HG03066 (cell line): Measurements from ENCODE around the gene LSM7.

Source experiments
- ATAC-seq: cut with Tn5 transposase; IDR thresholded peaks from one replicate; pipeline ENCODE4 v1.9.1; 2021; ENCODE audit warnings: low read depth; ENCODE audit not compliant: unreplicated experiment

LSM7 gene

GRCh38 chr19:2338751-2339643 is 10.6 kb upstream of the LSM7 start:
- no peak for ATAC-seq

DNA sequence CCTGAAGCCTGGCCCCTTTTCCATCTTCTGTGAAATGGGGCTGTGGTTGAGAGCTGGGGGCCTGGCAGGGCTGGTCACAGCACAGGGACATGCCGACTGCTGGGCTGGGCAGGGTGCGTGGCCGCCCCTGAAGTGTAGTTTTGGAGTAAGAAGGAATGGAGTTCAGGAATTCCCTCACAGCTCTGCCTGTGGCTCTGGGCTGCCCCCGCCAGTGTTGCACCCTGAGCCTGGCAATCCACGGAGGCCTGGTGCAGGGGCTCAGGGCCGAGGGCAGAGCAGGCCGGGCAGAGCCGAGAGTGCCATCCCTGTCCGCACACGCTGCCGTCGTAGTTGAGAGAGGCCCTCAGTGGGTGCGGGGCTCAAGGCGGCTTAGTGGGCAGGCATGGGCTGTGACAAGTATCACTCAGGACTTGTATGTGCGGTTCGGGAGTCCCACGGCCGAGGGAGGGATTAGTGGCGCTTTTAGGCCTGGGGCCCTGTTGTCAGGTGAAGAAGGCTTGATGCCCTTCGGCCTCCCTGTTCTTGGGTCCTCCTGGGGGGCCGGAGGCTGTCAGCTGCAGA is 9.7 kb upstream of the LSM7 start:
- no peak for ATAC-seq

- no peak for ATAC-seq
Observed at GRCh38 chr19:2337329-2337707, 8.9 kb upstream of the LSM7 start.

DNA sequence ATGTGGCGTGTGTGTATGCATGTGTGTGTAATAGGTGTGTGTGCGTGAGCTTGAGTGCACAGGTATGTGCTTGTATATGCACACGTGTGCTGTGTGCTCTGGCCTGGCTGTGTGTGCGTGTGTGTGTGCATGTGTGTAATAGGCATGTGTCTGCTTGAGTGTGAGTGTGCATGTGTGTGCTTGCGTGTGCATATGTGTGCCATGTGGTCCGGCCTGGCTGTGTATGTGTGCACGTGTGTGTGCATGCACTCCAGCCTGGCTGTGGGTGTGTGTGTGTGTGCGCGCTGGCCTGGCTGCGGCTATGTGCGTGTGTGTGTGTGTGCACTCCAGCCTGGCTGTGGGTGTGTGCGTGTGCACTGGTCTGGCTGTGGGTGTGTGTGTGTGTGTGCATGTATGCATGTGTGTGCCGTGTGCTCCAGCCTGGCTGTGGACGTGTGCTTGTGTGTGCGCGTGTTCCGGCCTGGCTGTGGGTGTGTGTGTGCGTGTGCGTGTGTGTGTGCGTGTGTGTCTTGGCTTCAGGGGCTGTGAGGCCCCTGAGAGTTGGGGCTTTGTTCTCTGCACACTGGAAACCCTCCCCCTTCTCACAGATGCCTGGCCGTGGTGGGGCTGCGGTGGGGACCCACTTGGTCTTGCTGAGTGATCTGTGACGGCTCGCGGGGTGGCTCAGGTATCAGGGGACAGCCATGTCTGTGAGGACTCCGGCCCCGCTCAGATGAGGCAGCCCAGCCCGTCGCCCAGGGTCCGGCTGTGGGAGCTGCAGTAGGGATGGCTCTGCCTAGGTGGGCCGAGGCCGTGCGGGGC is 8.3 kb upstream of the LSM7 start:
- ATAC-seq = no peak

GRCh38 chr19:2335848-2336247 is 7.5 kb upstream of the LSM7 start:
- no peak for ATAC-seq

DNA sequence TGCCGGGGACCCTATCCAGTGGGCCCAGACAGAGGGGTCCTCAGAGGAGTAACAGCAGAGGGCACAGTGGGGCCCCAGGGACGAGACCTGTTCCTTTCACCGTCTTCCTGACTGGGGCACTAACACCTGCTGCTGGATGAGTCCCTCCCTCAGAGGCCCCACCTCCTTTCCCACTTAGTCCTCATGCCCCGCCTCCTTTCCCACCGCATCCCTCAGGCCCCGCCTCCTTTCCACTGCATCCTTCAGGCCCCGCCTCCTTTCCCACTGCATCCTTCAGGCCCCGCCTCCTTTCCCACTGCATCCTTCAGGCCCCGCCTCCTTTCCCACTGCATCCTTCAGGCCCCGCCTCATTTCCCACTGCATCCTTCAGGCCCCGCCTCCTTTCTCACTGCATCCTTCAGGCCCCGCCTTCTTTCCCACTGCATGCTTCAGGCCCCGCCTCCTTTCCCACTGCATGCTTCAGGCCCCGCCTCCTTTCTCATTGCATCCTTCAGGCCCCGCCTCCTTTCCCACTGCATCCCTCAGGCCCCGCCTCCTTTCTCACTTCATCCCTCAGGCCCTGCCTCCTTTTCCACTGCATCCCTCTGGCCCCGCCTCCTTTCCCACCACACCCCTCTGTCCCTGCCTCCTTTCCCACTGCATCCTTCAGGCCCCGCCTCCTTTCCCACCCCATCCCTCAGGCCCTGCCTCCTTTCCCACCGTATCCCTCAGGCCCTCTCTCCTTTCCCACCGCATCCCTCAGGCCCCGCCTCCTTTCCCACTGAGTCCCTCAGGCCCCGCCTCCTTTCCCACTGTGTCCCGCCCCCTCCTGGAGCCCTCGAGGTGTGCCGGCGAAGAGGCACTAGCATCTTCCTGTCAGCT is 6.8 kb upstream of the LSM7 start:
- ATAC-seq = no peak

DNA sequence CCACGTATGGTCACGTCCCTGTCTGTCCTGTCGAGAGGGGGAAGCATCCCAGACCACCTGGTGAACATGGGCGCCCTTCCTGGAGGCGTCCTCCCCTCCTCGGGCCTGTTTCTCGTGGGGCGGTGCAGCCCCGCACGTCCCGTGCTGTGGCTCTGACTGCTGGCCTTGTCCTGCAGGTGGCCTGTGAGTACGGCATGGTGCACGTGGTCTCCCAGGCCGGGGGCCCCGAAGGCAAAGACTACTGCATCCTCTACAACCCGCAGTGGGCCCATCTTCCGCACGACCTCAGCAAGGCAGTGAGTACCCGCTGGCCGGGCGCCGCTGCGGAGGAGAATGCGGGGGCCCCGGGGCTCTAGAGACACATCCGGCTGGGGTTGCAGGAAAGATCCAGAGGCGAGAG is 6.0 kb upstream of the LSM7 start:
- ATAC-seq = no peak

GRCh38 chr19:2333807-2334211 is 5.4 kb upstream of the LSM7 start:
- no peak for ATAC-seq

GRCh38 chr19:2333027-2333806 is 4.8 kb upstream of the LSM7 start:
- no peak for ATAC-seq

DNA sequence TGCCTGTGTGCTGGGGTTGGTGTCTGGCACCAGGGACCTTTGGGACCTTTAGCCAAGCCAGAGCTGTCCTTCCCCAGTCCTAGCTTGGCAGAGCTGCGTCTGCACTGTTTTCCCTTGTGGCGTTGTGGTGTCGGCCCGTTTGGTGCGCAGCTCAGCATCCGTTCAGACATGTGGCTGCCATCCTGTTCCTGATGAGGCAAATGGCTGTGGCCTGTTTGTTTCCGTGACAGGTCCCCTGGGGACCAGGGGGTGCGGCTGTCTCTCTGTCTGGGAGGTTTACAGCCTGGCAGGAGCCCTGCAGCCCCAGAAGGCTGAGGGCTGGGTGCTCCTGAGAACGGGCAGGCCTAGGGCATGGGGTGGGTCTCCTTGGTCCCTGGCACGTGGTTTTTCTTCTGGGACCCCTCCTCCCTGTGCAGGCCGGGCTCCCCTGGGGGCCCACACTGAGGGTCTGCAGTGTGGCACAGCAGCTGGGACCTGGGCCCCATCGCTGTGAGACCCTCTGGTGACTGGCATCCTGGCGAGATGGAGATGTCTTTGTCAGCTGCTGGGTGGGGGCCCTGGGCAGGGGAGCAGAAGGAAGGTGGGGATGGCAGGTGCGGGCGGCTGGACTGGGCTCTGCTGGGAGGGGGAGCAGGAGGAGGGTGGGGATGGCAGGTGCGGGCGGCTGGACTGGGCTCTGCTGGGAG is 4.1 kb upstream of the LSM7 start:
- peak; percentile 49 for ATAC-seq

DNA sequence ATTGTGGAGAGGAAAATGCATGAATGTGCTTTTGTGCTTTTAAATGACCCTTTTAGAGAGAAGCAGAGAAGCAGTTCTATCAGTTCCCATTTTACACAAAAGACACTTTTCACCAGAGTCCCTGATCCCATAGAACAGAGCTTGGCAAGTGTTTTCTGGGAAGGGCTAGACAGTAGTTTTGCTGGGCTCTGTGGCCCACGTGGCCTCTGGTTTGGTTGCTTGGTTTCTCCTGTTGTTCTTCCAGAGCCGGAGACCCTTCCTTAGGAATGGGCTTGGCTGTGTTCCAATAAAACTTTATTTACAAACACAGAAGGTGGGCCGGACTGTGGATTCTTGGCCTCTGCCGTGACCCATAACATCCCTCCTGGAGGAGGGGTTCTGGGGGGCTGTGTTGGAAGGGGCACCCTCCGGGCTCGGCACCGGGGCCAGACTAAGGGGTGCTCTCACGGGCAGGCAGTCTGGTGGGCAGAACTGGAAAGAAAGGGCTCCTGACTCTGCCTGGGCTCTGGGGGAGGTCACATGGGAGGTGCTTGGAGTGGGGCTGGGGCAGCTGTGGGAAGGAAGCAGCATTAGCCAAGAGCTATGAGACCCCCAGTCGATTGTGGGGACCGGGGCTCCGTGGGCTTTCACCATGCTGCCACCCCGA is 3.3 kb upstream of the LSM7 start:
- ATAC-seq = no peak

DNA sequence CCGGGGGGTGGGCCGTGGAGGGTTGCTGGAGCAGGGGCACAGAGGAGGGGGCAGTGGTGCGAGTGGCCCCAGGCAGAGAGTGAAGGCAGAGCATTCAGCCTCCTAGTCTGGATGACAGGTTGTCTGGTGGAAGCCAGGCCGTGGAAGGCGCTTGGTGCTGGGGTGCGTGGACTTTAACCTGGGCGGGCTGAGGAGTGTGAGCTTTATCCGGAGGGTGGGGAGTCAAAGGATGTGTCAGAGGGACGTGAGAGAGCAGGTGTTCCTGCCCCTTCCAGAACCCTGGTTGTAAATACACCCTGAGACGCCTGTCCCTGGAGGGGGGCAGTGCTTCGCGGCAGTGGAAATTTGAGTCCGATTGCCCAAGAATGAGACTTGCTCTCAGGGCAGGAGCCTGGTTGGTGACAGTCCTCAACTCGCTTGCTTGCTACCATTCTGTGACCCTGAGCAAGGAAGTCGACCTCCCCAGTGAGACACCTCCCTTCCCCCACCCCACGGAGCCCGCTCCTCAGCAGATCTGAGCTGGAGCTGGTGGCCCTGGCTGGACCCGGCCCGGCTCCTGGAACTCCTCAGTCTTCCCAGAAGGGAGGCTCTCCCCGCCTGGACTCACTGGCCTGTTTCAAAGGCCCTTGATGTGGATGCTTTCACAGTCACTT is 2.4 kb upstream of the LSM7 start:
- no peak for ATAC-seq

- ATAC-seq = no peak
Observed at GRCh38 chr19:2330255-2330631, 1.9 kb upstream of the LSM7 start.

DNA sequence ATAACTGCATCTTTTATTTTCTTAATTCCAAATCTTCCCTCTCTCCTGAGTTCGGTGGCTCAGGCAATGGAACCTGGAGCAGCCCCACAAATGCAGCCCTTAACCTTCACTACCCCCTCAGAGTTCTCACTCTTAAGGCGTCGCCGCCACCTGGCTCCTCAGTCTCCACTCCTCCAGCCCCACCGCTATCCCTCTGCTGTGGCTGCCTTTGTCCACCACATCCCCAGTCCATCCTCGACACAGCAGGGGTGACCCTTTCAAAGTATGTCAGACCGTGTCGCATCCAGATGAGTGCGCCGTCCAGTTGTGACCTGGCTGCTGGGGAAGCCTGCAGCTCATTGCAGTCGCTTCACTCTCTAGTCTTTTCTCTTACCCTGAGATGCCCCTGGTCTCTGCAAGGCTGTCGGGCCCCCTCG is 1.1 kb upstream of the LSM7 start:
- ATAC-seq = no peak

- no peak for ATAC-seq
Observed at GRCh38 chr19:2329149-2329478, 728 bp upstream of the LSM7 start.

DNA sequence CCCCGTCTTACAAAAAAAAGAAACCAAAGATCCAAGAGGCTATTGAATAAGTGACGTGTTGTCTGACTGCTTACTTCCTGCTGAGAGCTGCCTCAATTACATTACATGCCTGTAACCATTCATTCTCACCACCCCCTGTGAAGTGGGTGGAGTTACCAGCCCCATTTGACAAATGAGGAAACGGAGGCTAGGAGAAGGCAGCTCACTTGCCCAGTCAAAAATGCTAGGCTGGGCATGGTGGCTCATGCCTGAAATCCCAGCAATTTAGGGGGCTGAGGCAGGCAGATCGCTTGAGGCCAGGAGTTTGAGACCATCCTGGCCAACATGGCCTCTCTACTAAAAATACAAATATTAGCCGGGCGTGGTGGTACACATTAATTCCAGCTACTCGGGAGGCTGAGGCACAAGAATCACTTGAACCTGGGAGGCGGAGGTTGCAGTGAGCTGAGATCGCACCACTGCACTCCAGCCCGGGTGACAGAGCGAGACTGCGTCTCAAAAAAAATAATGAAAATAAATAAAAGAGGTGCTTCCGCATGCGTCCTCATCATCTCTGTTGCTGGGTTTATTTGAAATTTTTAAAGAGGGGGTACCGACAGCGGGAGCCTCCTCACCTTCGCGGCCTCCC is 499 bp downstream of the LSM7 start:
- no peak for ATAC-seq

GRCh38 chr19:2326699-2327360 is 1.6 kb downstream of the LSM7 start:
- ATAC-seq = no peak
